ENCODE measurements around the gene GALNT2. TPM values are rescaled to one million over a fixed set of nuclear protein-coding genes. Genes with fewer than 3 reads are reported as not detected.
A peak's percentile ranks its signal among the peaks of the same experiment; 100 is the strongest.

GALNT2 gene
- total and polyA plus RNA-seq, 9 of the 15 experiments (the other 6 are each of a cell fraction or from before 2014, with no cell fraction given), result 1.6 to 106 (median 51.9) TPM

DNA sequence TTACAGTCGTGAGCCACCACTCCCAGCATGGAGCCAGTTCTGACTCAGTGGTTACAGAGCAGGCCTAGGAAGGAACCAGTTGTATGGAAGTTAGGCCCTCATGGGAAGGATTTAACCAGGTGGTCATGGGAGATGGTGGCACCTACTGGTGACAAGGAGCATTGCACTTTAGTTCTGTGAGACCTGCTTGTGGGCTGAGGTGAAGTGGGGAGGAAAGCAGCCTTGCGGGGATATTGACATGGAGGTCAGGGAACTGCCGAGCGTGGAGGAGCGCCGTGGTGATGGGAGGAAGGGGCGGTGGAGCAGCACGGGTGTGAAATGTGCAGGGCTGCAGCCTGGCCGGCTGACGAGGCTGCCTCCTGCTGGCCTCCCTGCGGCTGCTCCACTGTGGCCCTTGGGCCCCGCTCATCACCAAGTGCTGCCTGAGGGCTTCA is 100.4 kb downstream of the GALNT2 start (continued):
- TF ChIP-seq, protein P1, sequence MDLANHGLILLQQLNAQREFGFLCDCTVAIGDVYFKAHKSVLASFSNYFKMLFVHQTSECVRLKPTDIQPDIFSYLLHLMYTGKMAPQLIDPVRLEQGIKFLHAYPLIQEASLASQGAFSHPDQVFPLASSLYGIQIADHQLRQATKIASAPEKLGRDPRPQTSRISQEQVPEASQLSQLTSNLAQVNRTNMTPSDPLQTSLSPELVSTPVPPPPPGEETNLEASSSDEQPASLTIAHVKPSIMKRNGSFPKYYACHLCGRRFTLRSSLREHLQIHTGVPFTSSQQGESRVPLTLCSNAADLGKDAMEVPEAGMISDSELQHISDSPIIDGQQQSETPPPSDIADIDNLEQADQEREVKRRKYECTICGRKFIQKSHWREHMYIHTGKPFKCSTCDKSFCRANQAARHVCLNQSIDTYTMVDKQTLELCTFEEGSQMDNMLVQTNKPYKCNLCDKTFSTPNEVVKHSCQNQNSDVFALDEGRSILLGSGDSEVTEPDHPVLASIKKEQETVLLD (IDR thresholded peaks at IDR 0.05), result 0 out of 2 replicates have a peak, but pooled peaks have one; percentile 37
- TF ChIP-seq ZFP36 (IDR thresholded peaks at IDR 0.05; ENCODE audit: low read depth, low read length, partially characterized antibody) (no peak), MTA3 (IDR thresholded peaks at IDR 0.05; ENCODE audit: borderline replicate concordance) (peak; percentile 65; the same call in 1 of the 2 replicates), DMBX1 (CRISPR knock-in tag; IDR thresholded peaks at IDR 0.05; ENCODE audit: borderline replicate concordance) (0 out of 2 replicates have a peak, but pooled peaks have one; percentile 43), EP300 (IDR thresholded peaks at IDR 0.05; ENCODE audit: low read length) (peak; percentile 11; the same call in 1 of the 2 replicates), XRCC5 (IDR thresholded peaks at IDR 0.05; ENCODE audit: low read depth, low read length) (peak; percentile 85), NCOA6 (IDR thresholded peaks at IDR 0.05) (no peak), SMARCA4 (IDR thresholded peaks at IDR 0.05) (no peak), SAFB (IDR thresholded peaks at IDR 0.05; ENCODE audit: borderline replicate concordance, low read depth, low read length) (no peak), CREBBP (IDR thresholded peaks at IDR 0.05; ENCODE audit: low read depth, low read length) (no peak), TOE1 (IDR thresholded peaks at IDR 0.05; ENCODE audit: borderline replicate concordance) (peak; percentile 54; the same call in 1 of the 2 replicates), TOE1 (CRISPR knock-in tag; IDR thresholded peaks at IDR 0.05; ENCODE audit: borderline replicate concordance, low read depth) (no peak), CBFB (CRISPR knock-in tag; IDR thresholded peaks at IDR 0.05) (no peak), EHMT2 (IDR thresholded peaks at IDR 0.05) (peak; percentile 64; the same call in 1 of the 2 replicates), HDGF (IDR thresholded peaks at IDR 0.05) (peak; percentile 85), TSC22D4 (tag; IDR thresholded peaks at IDR 0.05) (no peak), CBX2 (IDR thresholded peaks at IDR 0.05; ENCODE audit: insufficient read depth, low read length, poor library complexity, severe bottlenecking) (no peak), FOXM1 (IDR thresholded peaks at IDR 0.05; ENCODE audit: low read depth) (no peak), FOXM1 (CRISPR knock-in tag; IDR thresholded peaks at IDR 0.05; ENCODE audit: low read depth) (no peak)
- TF ChIP-seq, protein P2, sequence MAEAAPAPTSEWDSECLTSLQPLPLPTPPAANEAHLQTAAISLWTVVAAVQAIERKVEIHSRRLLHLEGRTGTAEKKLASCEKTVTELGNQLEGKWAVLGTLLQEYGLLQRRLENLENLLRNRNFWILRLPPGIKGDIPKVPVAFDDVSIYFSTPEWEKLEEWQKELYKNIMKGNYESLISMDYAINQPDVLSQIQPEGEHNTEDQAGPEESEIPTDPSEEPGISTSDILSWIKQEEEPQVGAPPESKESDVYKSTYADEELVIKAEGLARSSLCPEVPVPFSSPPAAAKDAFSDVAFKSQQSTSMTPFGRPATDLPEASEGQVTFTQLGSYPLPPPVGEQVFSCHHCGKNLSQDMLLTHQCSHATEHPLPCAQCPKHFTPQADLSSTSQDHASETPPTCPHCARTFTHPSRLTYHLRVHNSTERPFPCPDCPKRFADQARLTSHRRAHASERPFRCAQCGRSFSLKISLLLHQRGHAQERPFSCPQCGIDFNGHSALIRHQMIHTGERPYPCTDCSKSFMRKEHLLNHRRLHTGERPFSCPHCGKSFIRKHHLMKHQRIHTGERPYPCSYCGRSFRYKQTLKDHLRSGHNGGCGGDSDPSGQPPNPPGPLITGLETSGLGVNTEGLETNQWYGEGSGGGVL (CRISPR knock-in tag; IDR thresholded peaks at IDR 0.05), result no peak
- TF ChIP-seq, protein P3, sequence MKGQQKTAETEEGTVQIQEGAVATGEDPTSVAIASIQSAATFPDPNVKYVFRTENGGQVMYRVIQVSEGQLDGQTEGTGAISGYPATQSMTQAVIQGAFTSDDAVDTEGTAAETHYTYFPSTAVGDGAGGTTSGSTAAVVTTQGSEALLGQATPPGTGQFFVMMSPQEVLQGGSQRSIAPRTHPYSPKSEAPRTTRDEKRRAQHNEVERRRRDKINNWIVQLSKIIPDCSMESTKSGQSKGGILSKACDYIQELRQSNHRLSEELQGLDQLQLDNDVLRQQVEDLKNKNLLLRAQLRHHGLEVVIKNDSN (CRISPR knock-in tag; IDR thresholded peaks at IDR 0.05), result peak; percentile 33
- TF ChIP-seq, protein P4, sequence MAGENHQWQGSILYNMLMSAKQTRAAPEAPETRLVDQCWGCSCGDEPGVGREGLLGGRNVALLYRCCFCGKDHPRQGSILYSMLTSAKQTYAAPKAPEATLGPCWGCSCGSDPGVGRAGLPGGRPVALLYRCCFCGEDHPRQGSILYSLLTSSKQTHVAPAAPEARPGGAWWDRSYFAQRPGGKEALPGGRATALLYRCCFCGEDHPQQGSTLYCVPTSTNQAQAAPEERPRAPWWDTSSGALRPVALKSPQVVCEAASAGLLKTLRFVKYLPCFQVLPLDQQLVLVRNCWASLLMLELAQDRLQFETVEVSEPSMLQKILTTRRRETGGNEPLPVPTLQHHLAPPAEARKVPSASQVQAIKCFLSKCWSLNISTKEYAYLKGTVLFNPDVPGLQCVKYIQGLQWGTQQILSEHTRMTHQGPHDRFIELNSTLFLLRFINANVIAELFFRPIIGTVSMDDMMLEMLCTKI (IDR thresholded peaks at IDR 0.05; ENCODE audit: partially characterized antibody), result no peak
- TF ChIP-seq, protein P5, sequence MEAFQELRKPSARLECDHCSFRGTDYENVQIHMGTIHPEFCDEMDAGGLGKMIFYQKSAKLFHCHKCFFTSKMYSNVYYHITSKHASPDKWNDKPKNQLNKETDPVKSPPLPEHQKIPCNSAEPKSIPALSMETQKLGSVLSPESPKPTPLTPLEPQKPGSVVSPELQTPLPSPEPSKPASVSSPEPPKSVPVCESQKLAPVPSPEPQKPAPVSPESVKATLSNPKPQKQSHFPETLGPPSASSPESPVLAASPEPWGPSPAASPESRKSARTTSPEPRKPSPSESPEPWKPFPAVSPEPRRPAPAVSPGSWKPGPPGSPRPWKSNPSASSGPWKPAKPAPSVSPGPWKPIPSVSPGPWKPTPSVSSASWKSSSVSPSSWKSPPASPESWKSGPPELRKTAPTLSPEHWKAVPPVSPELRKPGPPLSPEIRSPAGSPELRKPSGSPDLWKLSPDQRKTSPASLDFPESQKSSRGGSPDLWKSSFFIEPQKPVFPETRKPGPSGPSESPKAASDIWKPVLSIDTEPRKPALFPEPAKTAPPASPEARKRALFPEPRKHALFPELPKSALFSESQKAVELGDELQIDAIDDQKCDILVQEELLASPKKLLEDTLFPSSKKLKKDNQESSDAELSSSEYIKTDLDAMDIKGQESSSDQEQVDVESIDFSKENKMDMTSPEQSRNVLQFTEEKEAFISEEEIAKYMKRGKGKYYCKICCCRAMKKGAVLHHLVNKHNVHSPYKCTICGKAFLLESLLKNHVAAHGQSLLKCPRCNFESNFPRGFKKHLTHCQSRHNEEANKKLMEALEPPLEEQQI (IDR thresholded peaks at IDR 0.05), result peak; percentile 92

Measured in K562 (cell line).